Tibial nerve (tissue), 4 donors: Measurements from ENCODE around the gene HOXB9. TPM values are rescaled to one million over a fixed set of nuclear protein-coding genes. Genes with fewer than 3 reads are reported as not detected.

Experiments used
- DNase-seq, 2 donors: peaks; one replicate each; pipeline ENCODE4 v3.0.0-alpha.2; 2019; ENCODE audit warnings: low spot score in 2 of 2
- H3K27ac ChIP-seq, 4 donors: fragments of 200-600 bp; sonication (generic) in 3 of 4; one replicate each; pipeline ENCODE4 v1.5.1; 2017 to 2019; ENCODE audit warnings: mild to moderate bottlenecking in 1 of 4
- H3K27me3 ChIP-seq, 2 donors: fragments of 200-600 bp; sonication (generic) in 1 of 2; one replicate each; pipeline versions ENCODE4 v1.5.1 to v1.6.0; 2017 to 2019
- H3K36me3 ChIP-seq, 3 donors: fragments of 200-600 bp; sonication (generic); one replicate each; pipeline ENCODE4 v1.5.1; 2018 to 2019
- H3K4me1 ChIP-seq, 4 donors: fragments of 200-600 bp; sonication (generic) in 3 of 4; one replicate each; pipeline ENCODE4 v1.5.1; 2017 to 2019
- H3K4me3 ChIP-seq, 4 donors: fragments of 200-600 bp; sonication (generic) in 3 of 4; one replicate each; pipeline ENCODE4 v1.5.1; 2017 to 2019; ENCODE audit warnings: mild to moderate bottlenecking in 1 of 4, moderate library complexity in 1 of 4
- H3K9me3 ChIP-seq, 4 donors: fragments of 200-600 bp; sonication (generic) in 3 of 4; one replicate each; pipeline ENCODE4 v1.5.1; 2017 to 2019
- EP300 ChIP-seq, 2 donors: sonication (generic); formaldehyde crosslinking; IDR thresholded peaks; one replicate each; pipeline ENCODE4 v1.6.1; 2017; ENCODE audit warnings: antibody characterized with exemption in 2 of 2, mild to moderate bottlenecking in 1 of 2
- POLR2A ChIP-seq, 2 donors: fragments of 450-650 bp; IDR thresholded peaks; one replicate each; pipeline ENCODE4 v1.6.1; 2017; ENCODE audit warnings: antibody characterized with exemption in 2 of 2, mild to moderate bottlenecking in 2 of 2, moderate library complexity in 2 of 2
- WGBS, 2 donors: methylation state at CpG; one replicate each; pipeline ENCODE4 v1.1.5; 2018; 5-methylcytosine and 5-hydroxymethylcytosine counted together
- total RNA-seq, 4 donors: library from RNA; depleted of rRNA; stranded (reverse); fragments of >200 nt; gene quantifications; one replicate each; pipeline ENCODE4 v1.1.0, GENCODE V29; 2016
- TF ChIP-seq, protein P1 (sequence below), 5 experiments: fragments of 200-600 bp in 3 of 5; fragments of 450-650 bp in 2 of 5; sonication (generic) in 3 of 5; IDR thresholded peaks; one replicate each; pipeline ENCODE4 v1.5.1; 2016 to 2019; ENCODE audit warnings: antibody characterized with exemption in 5 of 5, mild to moderate bottlenecking in 3 of 5, moderate library complexity in 2 of 5

Gene HOXB9
- total RNA-seq, 4 donors from 2014 or later = 0.21 to 0.30 TPM; not detected in 2

DNA sequence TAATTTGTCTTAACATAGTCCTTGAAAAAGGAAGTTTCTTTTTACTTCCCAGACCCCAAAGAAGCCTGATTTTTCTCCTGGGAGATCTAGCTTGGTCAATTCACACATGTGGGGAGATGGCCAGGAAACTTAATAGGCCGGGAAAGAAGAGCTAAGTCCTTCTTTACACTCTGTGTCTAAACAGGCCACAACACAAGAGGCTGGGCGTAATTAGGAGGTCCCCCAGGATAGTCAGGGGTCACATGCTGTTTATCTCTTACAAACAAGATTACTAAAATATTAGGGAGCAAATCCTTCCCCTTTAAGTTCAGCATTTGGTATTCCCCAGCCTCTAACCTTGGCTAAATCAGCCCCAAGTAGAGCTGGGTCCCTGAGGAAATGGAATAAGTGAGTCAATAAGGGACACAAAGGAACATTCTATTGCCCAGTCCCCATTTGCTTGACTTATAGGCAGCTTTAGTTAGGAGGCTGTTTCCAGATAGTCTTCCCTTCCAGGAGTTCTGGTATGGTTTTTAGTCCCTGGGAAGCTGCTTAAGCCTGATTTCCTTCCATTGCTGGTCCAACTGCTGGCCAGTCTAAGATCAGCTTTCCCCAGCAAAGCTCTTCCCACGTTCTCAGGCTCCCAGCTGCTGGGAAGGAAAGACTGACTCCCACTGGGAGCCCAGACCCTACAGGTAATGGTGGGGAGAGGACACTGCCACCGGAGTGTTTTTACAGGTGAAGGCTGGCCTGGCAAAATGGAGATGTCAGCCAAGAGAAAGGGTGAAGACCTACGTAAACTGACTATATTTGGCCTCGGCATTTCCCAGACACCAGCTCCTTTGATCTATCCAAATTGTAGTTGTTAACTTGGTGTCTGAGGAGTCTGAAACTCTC is 14.1 kb upstream of the HOXB9 start:
- H3K27me3 ChIP-seq = peaks cover 0 to 100% of the 10 kb centered on the region in 2 donors
- WGBS, 2 donors = 48 to 70% methylated on average over 6 of the region's 6 CpGs
- H3K27ac ChIP-seq = no peak overlapping the region
- no peak for DNase-seq
- no peaks in the 10 kb centered on the region for H3K36me3 ChIP-seq
- peaks cover 0 to 5% (median 2%) of the 10 kb centered on the region in 4 donors for H3K4me1 ChIP-seq
- TF ChIP-seq, protein P1, sequence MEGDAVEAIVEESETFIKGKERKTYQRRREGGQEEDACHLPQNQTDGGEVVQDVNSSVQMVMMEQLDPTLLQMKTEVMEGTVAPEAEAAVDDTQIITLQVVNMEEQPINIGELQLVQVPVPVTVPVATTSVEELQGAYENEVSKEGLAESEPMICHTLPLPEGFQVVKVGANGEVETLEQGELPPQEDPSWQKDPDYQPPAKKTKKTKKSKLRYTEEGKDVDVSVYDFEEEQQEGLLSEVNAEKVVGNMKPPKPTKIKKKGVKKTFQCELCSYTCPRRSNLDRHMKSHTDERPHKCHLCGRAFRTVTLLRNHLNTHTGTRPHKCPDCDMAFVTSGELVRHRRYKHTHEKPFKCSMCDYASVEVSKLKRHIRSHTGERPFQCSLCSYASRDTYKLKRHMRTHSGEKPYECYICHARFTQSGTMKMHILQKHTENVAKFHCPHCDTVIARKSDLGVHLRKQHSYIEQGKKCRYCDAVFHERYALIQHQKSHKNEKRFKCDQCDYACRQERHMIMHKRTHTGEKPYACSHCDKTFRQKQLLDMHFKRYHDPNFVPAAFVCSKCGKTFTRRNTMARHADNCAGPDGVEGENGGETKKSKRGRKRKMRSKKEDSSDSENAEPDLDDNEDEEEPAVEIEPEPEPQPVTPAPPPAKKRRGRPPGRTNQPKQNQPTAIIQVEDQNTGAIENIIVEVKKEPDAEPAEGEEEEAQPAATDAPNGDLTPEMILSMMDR (IDR thresholded peaks at IDR 0.05) = no peak
- TF ChIP-seq EP300 (IDR thresholded peaks at IDR 0.05) (no peak), POLR2A (IDR thresholded peaks at IDR 0.05) (no peak)
- no peak overlapping the region for H3K4me3 ChIP-seq
- no peaks in the 10 kb centered on the region for H3K9me3 ChIP-seq

DNA sequence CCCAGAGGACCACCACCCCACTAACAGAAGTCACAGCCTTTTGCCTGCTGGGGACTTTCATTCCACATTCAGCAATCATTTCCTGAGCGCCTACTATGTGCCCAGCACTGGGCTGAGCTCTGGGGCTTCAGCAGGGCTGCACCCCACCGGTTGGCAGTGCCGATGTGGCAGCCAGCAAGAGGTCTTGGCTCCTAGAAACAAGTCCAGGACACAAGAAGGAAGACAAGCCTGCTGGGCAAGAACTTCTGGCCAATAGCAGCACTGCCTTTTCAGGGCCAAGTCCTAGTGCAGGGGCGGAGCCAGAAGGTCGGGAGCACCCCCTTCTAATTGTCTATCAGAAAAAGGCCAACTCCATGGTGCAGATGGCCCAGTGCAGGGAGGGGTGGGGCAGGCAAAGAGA is 13.0 kb upstream of the HOXB9 start:
- Histone ChIP-seq H3K27ac (no peak overlapping the region), H3K36me3 (no peaks in the 10 kb centered on the region), H3K27me3 (peaks cover 0 to 100% of the 10 kb centered on the region in 2 donors), H3K9me3 (no peaks in the 10 kb centered on the region), H3K4me1 (peaks cover 0 to 5% (median 2%) of the 10 kb centered on the region in 4 donors), H3K4me3 (no peak overlapping the region)
- 32 to 47% methylated on average over 5 of the region's 5 CpGs for whole genome bisulfite sequencing, 2 donors
- TF ChIP-seq, protein P1 (IDR thresholded peaks at IDR 0.05) = no peak
- no peak for TF ChIP-seq EP300 (IDR thresholded peaks at IDR 0.05)
- TF ChIP-seq POLR2A (IDR thresholded peaks at IDR 0.05) = no peak
- DNase-seq = no peak

DNA sequence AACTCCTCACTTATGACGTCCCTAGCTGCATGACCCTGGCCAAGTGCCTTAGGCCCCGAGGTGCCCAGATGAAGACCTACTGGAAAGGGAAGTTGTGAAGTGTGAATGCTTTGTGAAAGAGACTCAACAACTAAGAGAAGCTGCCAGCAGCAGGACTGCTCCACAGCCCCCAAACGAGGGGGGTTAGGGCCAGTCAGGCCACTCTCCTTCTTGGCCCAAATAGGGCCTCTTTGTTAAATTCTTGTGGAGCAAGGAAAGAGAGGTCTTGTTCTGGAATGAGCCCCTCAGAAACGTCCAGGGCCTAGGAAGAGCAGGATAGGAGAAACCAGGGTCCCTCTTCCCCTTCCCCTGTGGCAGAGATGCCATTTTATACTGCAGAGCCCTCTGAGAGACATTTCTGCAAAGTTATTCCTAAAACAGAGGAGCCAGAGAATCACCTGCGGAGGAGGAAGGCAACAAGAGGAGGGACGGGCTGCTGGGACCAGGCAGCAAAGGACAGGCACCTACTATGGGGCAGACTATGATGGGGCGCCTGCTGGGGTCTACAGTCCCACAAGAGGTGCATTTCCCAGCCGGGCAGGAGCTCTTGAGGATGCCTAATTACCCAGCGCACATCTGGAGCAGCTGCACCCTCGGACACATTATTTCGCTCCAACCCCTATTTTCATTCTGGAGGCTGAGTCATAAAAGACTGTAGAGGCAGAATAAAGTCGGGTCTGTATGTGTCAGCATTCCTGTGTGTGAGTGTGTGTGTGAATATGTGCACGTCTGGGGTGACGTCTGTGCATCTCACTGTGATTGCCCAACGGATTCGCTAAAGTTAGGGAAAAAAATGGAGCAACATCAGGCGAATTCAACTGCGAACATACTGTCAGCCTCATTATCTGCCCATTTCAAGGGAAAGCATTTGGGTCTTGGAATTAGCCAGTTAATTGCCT is 11.4 kb upstream of the HOXB9 start:
- no peak for DNase-seq
- TF ChIP-seq POLR2A (IDR thresholded peaks at IDR 0.05) (no peak), EP300 (IDR thresholded peaks at IDR 0.05) (no peak)
- TF ChIP-seq, protein P1 (IDR thresholded peaks at IDR 0.05) = no peak
- 30 to 31% methylated on average over 18 of the region's 18 CpGs for WGBS, 2 donors
- peaks cover 0 to 100% of the 10 kb centered on the region in 2 donors for H3K27me3 ChIP-seq
- H3K4me1 ChIP-seq = peaks cover 0 to 15% (median 2%) of the 10 kb centered on the region in 4 donors
- H3K27ac ChIP-seq = no peak overlapping the region
- no peaks in the 10 kb centered on the region for H3K9me3 ChIP-seq
- no peaks in the 10 kb centered on the region for H3K36me3 ChIP-seq
- no peak overlapping the region for H3K4me3 ChIP-seq

DNA sequence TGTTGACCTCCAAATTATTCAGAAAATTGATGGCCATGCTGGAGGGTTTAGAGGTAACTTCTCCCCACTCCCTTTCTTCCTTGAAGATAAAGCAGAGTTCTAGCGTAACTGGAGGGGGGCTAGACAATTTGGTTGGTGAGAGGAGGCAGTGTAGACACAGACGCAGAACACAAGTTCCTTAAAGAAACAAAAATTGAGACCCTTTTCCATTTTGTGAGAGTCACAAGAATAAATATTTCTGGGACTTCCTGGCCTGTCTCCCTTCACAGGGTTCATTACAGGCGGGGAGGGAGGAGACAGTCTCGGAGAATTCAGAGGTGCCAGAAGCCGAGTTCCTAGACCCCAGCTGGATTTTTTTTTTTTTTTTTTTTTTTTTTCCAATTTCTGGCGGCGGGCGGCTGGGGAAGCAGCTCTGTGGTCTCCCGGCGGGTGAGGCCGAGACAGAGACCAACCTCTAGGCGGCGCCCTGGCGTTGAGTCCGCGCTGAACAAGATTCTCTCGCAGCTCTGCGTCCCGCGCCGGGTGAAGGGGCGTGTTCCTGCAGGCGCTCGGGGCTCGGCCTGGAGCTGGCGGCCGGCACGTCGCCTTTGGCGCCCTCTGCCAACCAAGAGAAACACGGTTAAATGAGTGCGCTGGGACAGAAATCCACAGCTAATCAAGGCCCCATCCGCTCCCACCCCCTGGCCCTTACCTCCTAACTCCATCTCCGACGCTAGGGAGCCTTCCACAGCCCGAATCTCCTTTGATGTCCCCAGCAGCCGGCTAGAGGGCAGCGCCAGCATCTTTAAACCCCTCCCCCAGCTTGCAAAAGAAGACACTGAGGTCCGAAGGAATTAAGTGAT is 10.2 kb upstream of the HOXB9 start:
- H3K9me3 ChIP-seq = no peaks in the 10 kb centered on the region
- 5 to 7% methylated on average over 34 to 36 of the region's 39 CpGs for WGBS, 2 donors
- peak in 1 of 2 donors; percentile 26 for DNase-seq
- H3K4me1 ChIP-seq = peaks cover 0 to 15% (median 2%) of the 10 kb centered on the region in 4 donors
- H3K4me3 ChIP-seq = no peak overlapping the region
- TF ChIP-seq POLR2A (IDR thresholded peaks at IDR 0.05) (no peak), EP300 (IDR thresholded peaks at IDR 0.05) (no peak)
- TF ChIP-seq, protein P1 (IDR thresholded peaks at IDR 0.05) = peak; percentile 18 to 40 (median 23)
- peaks cover 0 to 100% of the 10 kb centered on the region in 2 donors for H3K27me3 ChIP-seq
- no peaks in the 10 kb centered on the region for H3K36me3 ChIP-seq
- H3K27ac ChIP-seq = no peak overlapping the region
